Small intestine (tissue), 16 donors: ENCODE results near the gene COL23A1. TPM values are rescaled to one million over a fixed set of nuclear protein-coding genes. Genes with fewer than 3 reads are reported as not detected.

Experiments
- DNase-seq, 2 donors: peaks; one replicate each; pipeline versions ENCODE4 v3.0.0 to v3.0.0-alpha.2; 2013
- FAIRE-seq: peaks from 2 replicates; lab custom pipeline; 2012; peaks lifted over from hg19 to GRCh38; lab: Jason Lieb, UNC
- H3K27ac ChIP-seq, 3 donors: one replicate each; pipeline ENCODE4 v1.5.1; 2013; ENCODE audit warnings: low read length in 2 of 3, mild to moderate bottlenecking in 2 of 3, control low read depth in 1 of 3, inconsistent platforms in 1 of 3, low read depth in 1 of 3, moderate library complexity in 1 of 3
- H3K27me3 ChIP-seq, 3 donors: one replicate each; pipeline ENCODE4 v1.6.1; 2013; ENCODE audit warnings: low read length in 3 of 3, inconsistent platforms in 1 of 3; ENCODE audit not compliant: control insufficient read depth in 3 of 3, insufficient read depth in 3 of 3
- H3K36me3 ChIP-seq, 3 donors: one replicate each; pipeline ENCODE4 v1.6.1; 2013; ENCODE audit warnings: low read length in 3 of 3, inconsistent platforms in 1 of 3, low read depth in 1 of 3, mild to moderate bottlenecking in 1 of 3, moderate library complexity in 1 of 3; ENCODE audit not compliant: control insufficient read depth in 3 of 3, insufficient read depth in 2 of 3
- H3K4me1 ChIP-seq, 3 donors: one replicate each; pipeline ENCODE4 v1.6.1; 2013; ENCODE audit warnings: low read length in 2 of 3, inconsistent platforms in 1 of 3, low read depth in 1 of 3, mild to moderate bottlenecking in 1 of 3, moderate library complexity in 1 of 3; ENCODE audit not compliant: control insufficient read depth in 3 of 3, insufficient read depth in 2 of 3
- H3K4me3 ChIP-seq, 3 donors: one replicate each; pipeline ENCODE4 v1.5.1; 2013; ENCODE audit warnings: low read length in 3 of 3, control low read depth in 1 of 3, inconsistent platforms in 1 of 3, low read depth in 1 of 3, mild to moderate bottlenecking in 1 of 3, moderate library complexity in 1 of 3
- H3K9me3 ChIP-seq, 2 donors: one replicate each; pipeline ENCODE4 v1.6.1; 2013; ENCODE audit warnings: low read depth in 1 of 2, low read length in 1 of 2; ENCODE audit not compliant: control insufficient read depth in 2 of 2, insufficient read depth in 1 of 2
- WGBS, 3 donors: extraction: QIAGEN DNeasy Blood & Tissue Kit; methylation state at CpG; one replicate each; pipeline ENCODE4 v1.1.7; 2013; 5-methylcytosine and 5-hydroxymethylcytosine counted together
- long read RNA-seq, 10 donors: transcript quantifications; one replicate each; lab custom pipeline, GENCODE V29; 2026
- polyA plus RNA-seq, 4 donors: library from polyadenylated mRNA; stranded (reverse) in 3 of 4; unstranded in 1 of 4; fragments of 200-250 nt in 3 of 4; fragments of 120-200 nt in 1 of 4; gene quantifications; one replicate each; pipeline versions ENCODE4 v1.2.1 to v1.2.3, GENCODE V29; 2013
- donor health status: healthy with polysubstance abuse.
- donor health status: control.
- donor health status: control.
- donor health status: Bipolar disorder and iron deficiency.
- donor health status: healthy.

COL23A1 gene
- polyA plus RNA-seq: 1 to 10 TPM in 3 of 4 donors, not detected in 1; 1.4 to 3.2 (median 1.6) TPM
- long read RNA-seq, donor 1: 0 reads
- long read RNA-seq, donor 2: 0 reads
- long read RNA-seq, donor 3: 0 reads
- long read RNA-seq, donor 4: 0 reads
- long read RNA-seq, donor 5: 0 reads
- long read RNA-seq, donor 6: 0 reads
- long read RNA-seq, donor 7: 0 reads
- long read RNA-seq, donor 8: 0 reads
- long read RNA-seq, donor 9: 0 reads
- long read RNA-seq, donor 10: 0 reads

GRCh38 chr5:178590141-178590923, at the start of gene COL23A1:
Gene COL23A1, minus strand, starts transcription at chr5:178590393.
- WGBS, 3 donors: 1 to 8% (median 5%) methylated on average over 44 to 78 of the region's 78 CpGs
- peak in 1 of 2 donors; percentile 50 for DNase-seq
- Histone ChIP-seq H3K4me1 (no peaks in the 10 kb centered on the region), H3K27me3 (peaks cover 5 to 49% (median 9%) of the 10 kb centered on the region in 3 donors), H3K9me3 (peaks cover 0 to 3% of the 10 kb centered on the region in 2 donors), H3K36me3 (no peaks in the 10 kb centered on the region), H3K27ac (no peak within 1 kb of the TSS), H3K4me3 (peak within 1 kb of the TSS; percentile 18 to 33 (median 29))
- FAIRE-seq: no peak

- no peaks in the 10 kb centered on the region for H3K4me1 ChIP-seq
- no peaks in the 10 kb centered on the region for H3K27me3 ChIP-seq
- H3K36me3 ChIP-seq: no peaks in the 10 kb centered on the region
- DNase-seq (no peak), FAIRE-seq (no peak)
- H3K27ac ChIP-seq: no peak overlapping the region
- WGBS, 3 donors: 63 to 77% (median 70%) methylated on average over 9 of the region's 9 CpGs
- no peak overlapping the region for H3K4me3 ChIP-seq
- H3K9me3 ChIP-seq: no peaks in the 10 kb centered on the region
Measured at GRCh38 chr5:178637356-178638074, 47.3 kb upstream of the COL23A1 start.

GRCh38 chr5:178632285-178632684, 42.1 kb upstream of the COL23A1 start:
- FAIRE-seq (no peak), DNase-seq (no peak)
- H3K36me3 ChIP-seq: no peaks in the 10 kb centered on the region
- no peaks in the 10 kb centered on the region for H3K4me1 ChIP-seq
- H3K4me3 ChIP-seq: no peak overlapping the region
- no peaks in the 10 kb centered on the region for H3K9me3 ChIP-seq
- peaks cover 0 to 3% (median 0%) of the 10 kb centered on the region in 3 donors for H3K27me3 ChIP-seq
- WGBS, 3 donors: 37 to 48% (median 38%) methylated on average over 4 of the region's 4 CpGs
- no peak overlapping the region for H3K27ac ChIP-seq

DNA sequence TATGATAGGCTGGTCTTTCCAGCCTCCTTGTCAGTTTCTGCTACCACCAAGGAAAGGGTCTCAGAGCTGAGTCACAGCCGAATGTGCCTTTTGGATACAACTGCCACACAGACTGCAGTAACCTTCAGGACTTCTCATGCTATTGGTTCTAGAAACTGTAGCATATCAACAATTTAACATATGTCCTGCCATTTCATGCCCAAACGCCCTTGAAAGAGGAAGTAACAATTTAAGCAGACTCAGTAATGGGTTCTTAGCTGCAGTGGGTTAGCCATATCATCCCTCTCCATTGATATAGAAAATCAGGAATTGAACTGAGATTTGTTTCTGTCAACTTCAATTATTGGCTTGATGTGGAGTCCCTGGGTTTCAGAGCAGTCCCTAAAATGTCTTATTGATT, 40.8 kb upstream of the COL23A1 start:
- H3K36me3 ChIP-seq: no peaks in the 10 kb centered on the region
- peaks cover 0 to 3% (median 0%) of the 10 kb centered on the region in 3 donors for H3K27me3 ChIP-seq
- DNase-seq: no peak
- H3K9me3 ChIP-seq: no peaks in the 10 kb centered on the region
- FAIRE-seq: no peak
- H3K4me1 ChIP-seq: no peaks in the 10 kb centered on the region
- H3K4me3 ChIP-seq: no peak overlapping the region
- WGBS, 3 donors: 41 to 44% (median 41%) methylated on average over 2 of the region's 2 CpGs
- H3K27ac ChIP-seq: no peak overlapping the region

GRCh38 chr5:178630475-178630930, 40.3 kb upstream of the COL23A1 start:
- no peaks in the 10 kb centered on the region for H3K9me3 ChIP-seq
- no peak for FAIRE-seq
- H3K4me3 ChIP-seq: no peak overlapping the region
- H3K27me3 ChIP-seq: peaks cover 0 to 3% (median 0%) of the 10 kb centered on the region in 3 donors
- 31 to 37% (median 35%) methylated on average over 4 of the region's 4 CpGs for WGBS, 3 donors
- no peaks in the 10 kb centered on the region for H3K36me3 ChIP-seq
- H3K4me1 ChIP-seq: no peaks in the 10 kb centered on the region
- H3K27ac ChIP-seq: no peak overlapping the region
- DNase-seq: peak; percentile 7 to 31

DNA sequence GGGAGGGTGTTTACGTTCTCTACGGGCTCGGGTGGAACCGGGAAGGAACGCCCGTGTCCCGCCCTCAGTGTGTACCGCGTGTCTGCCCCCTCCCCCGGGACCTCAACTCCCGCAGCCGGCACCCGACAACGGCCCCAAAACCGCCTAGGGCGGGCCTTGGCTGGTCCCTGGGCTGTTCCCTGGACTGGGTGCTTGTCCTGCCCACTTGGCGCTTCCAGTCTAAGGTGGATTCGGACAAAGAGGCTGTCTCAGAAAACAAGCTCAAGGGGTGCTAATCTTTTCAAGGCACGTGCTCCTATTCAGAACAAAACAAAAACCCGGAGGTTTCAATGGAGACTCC, 37.0 kb upstream of the COL23A1 start:
- peaks cover 0 to under 1% (median 0%) of the 10 kb centered on the region in 3 donors for H3K27me3 ChIP-seq
- WGBS, 3 donors: 1 to 8% (median 5%) methylated on average over 9 to 20 of the region's 20 CpGs
- no peak for DNase-seq
- no peaks in the 10 kb centered on the region for H3K9me3 ChIP-seq
- peaks cover 0 to 3% (median 2%) of the 10 kb centered on the region in 3 donors for H3K36me3 ChIP-seq
- peak overlapping the region in 2 of 3 donors; percentile 52 to 87 for H3K27ac ChIP-seq
- FAIRE-seq: no peak
- peak overlapping the region; percentile 87 to 96 (median 92) for H3K4me3 ChIP-seq
- peaks cover 4 to 6% (median 6%) of the 10 kb centered on the region in 3 donors for H3K4me1 ChIP-seq

DNA sequence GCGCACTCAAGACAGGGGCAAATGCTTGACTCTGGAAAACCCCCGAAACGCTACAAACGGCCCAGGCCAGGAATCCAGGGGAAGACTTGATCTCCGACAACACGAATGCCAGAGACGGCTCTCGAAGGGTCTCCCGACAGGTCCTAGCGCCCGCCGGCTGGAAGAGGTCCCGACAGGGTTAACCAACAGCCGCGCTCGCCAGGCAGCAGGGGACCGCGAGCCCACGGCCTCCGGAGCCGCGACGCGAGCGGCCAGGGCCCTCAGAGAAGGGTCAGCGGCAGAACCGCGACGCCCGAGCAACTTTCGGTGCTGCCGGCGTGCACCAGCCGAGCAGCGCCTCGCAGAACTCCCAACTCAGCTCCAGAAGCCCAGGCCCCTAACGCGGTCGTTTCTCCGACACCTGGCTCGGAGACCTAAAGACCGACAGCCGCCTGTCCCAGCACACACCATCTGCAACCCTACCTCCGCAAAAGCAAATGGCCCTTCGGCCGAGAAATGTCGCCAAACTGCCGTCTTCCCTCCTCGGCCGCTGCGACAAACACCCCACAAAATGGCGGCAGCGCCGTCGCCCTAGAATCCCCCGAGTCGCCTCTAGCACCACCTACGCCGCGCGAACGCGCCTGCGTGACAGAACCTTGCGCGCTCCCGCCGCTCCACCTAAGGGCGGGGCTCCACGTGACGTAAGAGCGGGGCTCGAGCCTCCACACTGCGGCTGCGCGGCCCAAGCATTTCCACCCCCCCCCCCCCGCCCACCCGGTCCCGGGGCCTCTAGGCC, 36.5 kb upstream of the COL23A1 start, which contains the start of gene CLK4:
Gene CLK4, minus strand, starts transcription at position 567 of the 775 bp plus-strand sequence. CDS start 3,634 bp downstream, outside the sequence.
- no peak for FAIRE-seq
- Histone ChIP-seq H3K4me1 (peaks cover 4 to 6% (median 6%) of the 10 kb centered on the region in 3 donors), H3K36me3 (peaks cover 0 to 7% (median 2%) of the 10 kb centered on the region in 3 donors), H3K27ac (peak within 1 kb of the TSS; percentile 93 to 99 (median 98)), H3K4me3 (peak within 1 kb of the TSS; percentile 87 to 96 (median 92)), H3K27me3 (no peaks in the 10 kb centered on the region), H3K9me3 (no peaks in the 10 kb centered on the region)
- peak; percentile 94 to 97 for DNase-seq
- 0% methylated on average over 66 to 79 of the region's 79 CpGs for WGBS, 3 donors
